Measurements from ENCODE around the gene SMYD3. TPM values are rescaled to one million over a fixed set of nuclear protein-coding genes. Genes with fewer than 3 reads are reported as not detected.

Gene SMYD3
- total and polyA plus RNA-seq, 2 of the 4 experiments (the other 2 are of a cell fraction): 26.5 to 37.6 TPM

GRCh38 chr1:246091477-246091876 is 415.6 kb downstream of the SMYD3 start:
- Histone ChIP-seq H4K8ac (ENCODE audit: low read depth in 2 of 2, low read length in 2 of 2) (no peak overlapping the region), H2BK15ac (ENCODE audit: low read depth, low read length) (no peak overlapping the region), H3K4ac (ENCODE audit: low read depth, low read length) (no peak overlapping the region), H3K4me3 (ENCODE audit: insufficient read depth, low read depth, low read length) (no peak overlapping the region), H3K14ac (replicated peaks; ENCODE audit: low read depth, low read length) (no peak overlapping the region), H3K27ac (ENCODE audit: insufficient read depth, low read length) (no peak overlapping the region), H2BK120ac (ENCODE audit: low read depth, low read length) (no peak overlapping the region), H3K27me3 (ENCODE audit: control insufficient read depth, insufficient read depth, low read length) (no peaks in the 10 kb centered on the region), H3K18ac (ENCODE audit: low read depth, low read length) (no peak overlapping the region), H2BK5ac (ENCODE audit: low read depth, low read length, poor library complexity, severe bottlenecking) (no peak overlapping the region), H4K5ac (ENCODE audit: low read depth, low read length) (no peak overlapping the region), H3K36me3 (ENCODE audit: control insufficient read depth, insufficient read depth, low read length) (no peaks in the 10 kb centered on the region), H2BK20ac (ENCODE audit: low read depth, low read length) (no peak overlapping the region), H2AFZ (replicated peaks; ENCODE audit: low read length, poor library complexity) (no peak overlapping the region), H3K79me1 (ENCODE audit: low read depth in 1 of 2, low read length in 2 of 2) (no peaks in the 10 kb centered on the region; a peak in 1 of 4 replicates), H3K23ac (ENCODE audit: low read depth, low read length) (no peak overlapping the region), H2AK5ac (ENCODE audit: low read depth, low read length) (no peak overlapping the region), H4K91ac (ENCODE audit: insufficient read depth, low read depth, low read length) (no peak overlapping the region), H3K4me1 (ENCODE audit: control insufficient read depth, insufficient read depth, low read length) (no peaks in the 10 kb centered on the region), H4K20me1 (ENCODE audit: insufficient read depth, low read length) (no peaks in the 10 kb centered on the region), H2AK9ac (replicated peaks; ENCODE audit: low read depth, low read length, poor library complexity) (no peak overlapping the region), H3K9me3 (ENCODE audit: control insufficient read depth, insufficient read depth, low read length) (no peaks in the 10 kb centered on the region), H3K9me1 (ENCODE audit: insufficient read depth, low read length) (no peaks in the 10 kb centered on the region), H3K4me2 (ENCODE audit: low read depth, low read length) (no peak overlapping the region), H3K9ac (ENCODE audit: low read depth, low read length) (no peak overlapping the region), H3K56ac (ENCODE audit: extremely low read depth, insufficient read depth, low read length) (no peak overlapping the region)
- in situ Hi-C loops (cut with MboI; ENCODE audit: low sequenced_read_pairs): no loop called here
- no peak for TF ChIP-seq BHLHE40 (IDR thresholded peaks at IDR 0.05; ENCODE audit: low read depth, low read length)
- TF ChIP-seq POLR2A (IDR thresholded peaks at IDR 0.05; ENCODE audit: low read depth, low read length): no peak
- no peak for TF ChIP-seq FOS (IDR thresholded peaks at IDR 0.05; ENCODE audit: low read depth, low read length)
- TF ChIP-seq NFE2L2 (IDR thresholded peaks at IDR 0.05; ENCODE audit: low read depth, low read length): no peak
- no peak for TF ChIP-seq SMC3 (IDR thresholded peaks at IDR 0.05; ENCODE audit: low read depth, low read length)
- no peak for TF ChIP-seq ELK1 (IDR thresholded peaks at IDR 0.05; ENCODE audit: borderline replicate concordance, low read depth, low read length)
- no peak for TF ChIP-seq CEBPB (IDR thresholded peaks at IDR 0.05; ENCODE audit: low read depth, low read length)
- TF ChIP-seq MAZ (IDR thresholded peaks at IDR 0.05; ENCODE audit: borderline replicate concordance, low read depth, low read length): no peak
- TF ChIP-seq CHD1 (IDR thresholded peaks at IDR 0.05; ENCODE audit: low read depth, low read length): no peak
- TF ChIP-seq RAD21 (IDR thresholded peaks at IDR 0.05; ENCODE audit: low read length): no peak
- no peak for TF ChIP-seq USF2 (IDR thresholded peaks at IDR 0.05; ENCODE audit: low read depth, low read length)
- TF ChIP-seq RFX5 (IDR thresholded peaks at IDR 0.05; ENCODE audit: low read depth, low read length): no peak
- TF ChIP-seq, protein P1, sequence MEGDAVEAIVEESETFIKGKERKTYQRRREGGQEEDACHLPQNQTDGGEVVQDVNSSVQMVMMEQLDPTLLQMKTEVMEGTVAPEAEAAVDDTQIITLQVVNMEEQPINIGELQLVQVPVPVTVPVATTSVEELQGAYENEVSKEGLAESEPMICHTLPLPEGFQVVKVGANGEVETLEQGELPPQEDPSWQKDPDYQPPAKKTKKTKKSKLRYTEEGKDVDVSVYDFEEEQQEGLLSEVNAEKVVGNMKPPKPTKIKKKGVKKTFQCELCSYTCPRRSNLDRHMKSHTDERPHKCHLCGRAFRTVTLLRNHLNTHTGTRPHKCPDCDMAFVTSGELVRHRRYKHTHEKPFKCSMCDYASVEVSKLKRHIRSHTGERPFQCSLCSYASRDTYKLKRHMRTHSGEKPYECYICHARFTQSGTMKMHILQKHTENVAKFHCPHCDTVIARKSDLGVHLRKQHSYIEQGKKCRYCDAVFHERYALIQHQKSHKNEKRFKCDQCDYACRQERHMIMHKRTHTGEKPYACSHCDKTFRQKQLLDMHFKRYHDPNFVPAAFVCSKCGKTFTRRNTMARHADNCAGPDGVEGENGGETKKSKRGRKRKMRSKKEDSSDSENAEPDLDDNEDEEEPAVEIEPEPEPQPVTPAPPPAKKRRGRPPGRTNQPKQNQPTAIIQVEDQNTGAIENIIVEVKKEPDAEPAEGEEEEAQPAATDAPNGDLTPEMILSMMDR (conservative IDR thresholded peaks at IDR 0.05; ENCODE audit: low read depth, low read length): no peak
- TF ChIP-seq MAFK (IDR thresholded peaks at IDR 0.05; ENCODE audit: low read depth, low read length): no peak
- no peak for TF ChIP-seq MXI1 (IDR thresholded peaks at IDR 0.05; ENCODE audit: borderline replicate concordance, low read depth, low read length)
- no peak for TF ChIP-seq RCOR1 (IDR thresholded peaks at IDR 0.05; ENCODE audit: insufficient replicate concordance, low read length)
- CTCF ChIA-PET: interaction anchor here (0.6 to 1.1 kb wide), 2 partner anchors 10 to 133 kb away, joined by 3 read pairs; no protein-coding TSS in a partner anchor
- WGBS, 2 experiments (ENCODE audit: extremely low coverage in 2 of 2, insufficient read length in 1 of 2): 100% methylated on average over 1 of the region's 4 CpGs; no CpG with 5 or more reads in 1 of the 2 experiments
- peak; percentile 2 for DNase-seq
- no TSS peak for BruUV-seq (replicated peaks)
- ATAC-seq (ENCODE audit: low read depth): no peak
- POLR2A ChIA-PET (ENCODE audit: unreplicated experiment): no interaction called here
- dilution Hi-C loops (cut with HindIII; ENCODE audit: low sequenced_read_pairs, unreplicated experiment): no loop called here
- intact Hi-C loops (cut with micrococcal nuclease): no loop called here
